Stimulated activated CD4-positive, alpha-beta T cell treated with anti-CD3 and anti-CD28 coated beads, TNF-alpha, amount 100 ng/mL, for 24 hours (primary cell): ENCODE measurements around the gene SUPT5H.

Source experiments
- DNase-seq, 3 experiments: peaks; one replicate each; pipeline ENCODE4 v3.0.0-alpha.2; 2020; ENCODE audit warnings: low read depth in 3 of 3

SUPT5H gene

GRCh38 chr19:39409208-39410016 is 36.0 kb upstream of the SUPT5H start:
- DNase-seq, result peak; percentile 53 to 85 (median 53)

- peak in 1 of 3 experiments; percentile 58 for DNase-seq
Measured at GRCh38 chr19:39410017-39410830, 35.2 kb upstream of the SUPT5H start.

GRCh38 chr19:39410831-39411080 is 34.6 kb upstream of the SUPT5H start:
- DNase-seq, result no peak

- no peak for DNase-seq
Measured at GRCh38 chr19:39411081-39411831, 34.1 kb upstream of the SUPT5H start.

GRCh38 chr19:39411832-39412099 is 33.6 kb upstream of the SUPT5H start:
- peak; percentile 81 to 91 (median 89) for DNase-seq

GRCh38 chr19:39412100-39412866 is 33.1 kb upstream of the SUPT5H start, which contains the start of gene PLEKHG2:
Gene PLEKHG2, plus strand, starts transcription at chr19:39412669. Its CDS starts 1,418 bp downstream, at chr19:39414087.
- DNase-seq, result peak; percentile 92 to 97 (median 96)

- DNase-seq, result no peak
Measured at GRCh38 chr19:39412867-39413271, 32.5 kb upstream of the SUPT5H start.

- no peak for DNase-seq
Measured at GRCh38 chr19:39413272-39413910, 32.0 kb upstream of the SUPT5H start.

GRCh38 chr19:39413911-39414608 is 31.3 kb upstream of the SUPT5H start:
- DNase-seq, result no peak

- DNase-seq, result no peak
Measured at GRCh38 chr19:39415111-39416046, 30.0 kb upstream of the SUPT5H start.

- no peak for DNase-seq
Measured at GRCh38 chr19:39416152-39417120, 28.9 kb upstream of the SUPT5H start.

GRCh38 chr19:39417463-39418181 is 27.8 kb upstream of the SUPT5H start:
- no peak for DNase-seq

- no peak for DNase-seq
Measured at GRCh38 chr19:39419003-39419402, 26.4 kb upstream of the SUPT5H start.

- DNase-seq, result no peak
Measured at GRCh38 chr19:39420769-39421168, 24.6 kb upstream of the SUPT5H start.

GRCh38 chr19:39422020-39422419 is 23.4 kb upstream of the SUPT5H start:
- DNase-seq, result no peak

GRCh38 chr19:39423258-39424086 is 21.9 kb upstream of the SUPT5H start:
- DNase-seq, result no peak

GRCh38 chr19:39424934-39425333 is 20.4 kb upstream of the SUPT5H start:
- no peak for DNase-seq
